ENCODE measurements around the gene PTGES2.

Gene PTGES2

DNA sequence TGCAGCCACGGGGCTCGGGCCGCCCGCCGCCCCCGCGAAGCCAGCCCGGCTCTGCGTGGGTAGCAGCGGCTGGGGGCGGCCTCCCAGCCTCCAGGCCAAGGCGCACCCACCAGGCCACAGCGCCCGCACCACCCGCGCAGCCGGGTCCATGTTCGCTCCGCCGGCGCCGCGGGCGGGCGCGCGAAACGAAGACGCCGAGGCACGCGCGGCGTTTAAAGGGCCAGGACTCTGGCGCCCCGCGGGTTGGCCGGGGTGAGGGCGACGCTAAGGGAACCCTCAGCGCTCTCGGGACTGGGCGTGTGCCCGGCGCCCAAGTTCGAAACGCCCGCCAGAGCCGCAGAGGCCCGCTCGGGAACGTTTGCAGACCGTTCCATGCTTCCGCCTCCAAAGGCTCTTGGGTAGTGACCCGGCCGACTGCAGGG is at the start of gene PTGES2:
Gene PTGES2, minus strand, starts transcription at position 162 of the 422 bp plus-strand sequence. Its CDS starts 12 bp downstream, at position 150.
- peak; percentile 75 for DNase-seq (ENCODE audit: low spot score)

DNA sequence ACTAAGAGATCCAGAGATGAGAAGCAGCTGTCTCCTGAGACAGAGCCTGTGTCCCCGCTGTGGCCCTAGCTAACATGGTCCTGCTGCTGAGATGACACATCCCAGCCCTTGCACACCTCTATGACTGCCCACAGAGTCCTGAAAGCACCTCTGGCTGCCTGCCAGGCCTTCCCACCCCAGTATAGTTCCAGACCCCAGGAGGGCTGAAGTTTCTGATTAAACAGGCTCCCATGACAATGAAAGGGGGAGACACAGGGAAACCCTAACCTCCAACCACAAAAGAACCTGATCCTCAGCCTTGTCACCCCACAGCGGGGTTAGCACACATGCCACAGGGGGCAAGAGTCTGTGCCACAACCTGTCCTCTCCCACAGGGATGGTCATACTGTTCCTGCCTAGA is 48.2 kb upstream of the PTGES2 start:
- DNase-seq (ENCODE audit: low spot score): no peak

DNA sequence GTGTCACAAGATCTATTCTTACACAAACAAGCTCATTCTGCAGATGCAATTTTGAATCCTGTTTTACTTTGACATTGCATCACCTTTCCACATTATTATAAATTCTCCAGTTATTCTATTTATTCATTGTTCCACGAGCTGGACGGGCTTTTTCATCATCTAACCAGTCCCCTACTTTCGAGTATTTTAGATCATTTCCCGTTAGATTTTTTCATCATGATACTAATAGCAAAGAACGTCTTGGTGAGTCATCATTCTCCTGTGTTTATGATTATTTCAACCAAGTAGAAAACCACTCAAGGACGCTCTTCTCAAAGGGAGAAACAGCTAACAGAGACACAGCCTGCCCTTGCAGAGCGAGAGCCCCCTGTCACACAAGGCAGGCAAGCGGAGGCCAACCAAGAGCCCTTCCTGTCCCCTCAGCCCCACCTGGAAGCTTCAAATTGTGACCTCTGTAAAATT is 47.6 kb upstream of the PTGES2 start:
- no peak for DNase-seq (ENCODE audit: low spot score)

DNA sequence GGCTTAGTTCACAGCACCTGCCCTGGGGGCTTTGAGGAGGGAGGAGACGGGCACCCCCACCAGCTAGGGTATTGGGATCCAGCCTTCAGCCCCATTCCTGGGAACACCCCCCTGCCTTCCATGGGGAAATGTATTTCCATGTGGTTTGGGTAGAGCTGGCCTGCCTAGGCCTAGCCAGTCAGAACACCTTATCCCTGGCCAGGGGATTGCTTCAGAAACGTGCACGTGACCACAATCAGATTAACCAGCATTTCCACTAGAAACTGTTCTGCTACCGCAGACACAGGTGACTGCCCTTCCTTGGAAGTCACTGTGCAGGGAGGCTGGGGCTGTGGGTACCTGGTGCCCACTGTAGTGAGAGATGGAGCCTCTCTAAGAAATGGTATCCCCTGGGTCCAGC is 46.5 kb upstream of the PTGES2 start:
- no peak for DNase-seq (ENCODE audit: low spot score)

DNA sequence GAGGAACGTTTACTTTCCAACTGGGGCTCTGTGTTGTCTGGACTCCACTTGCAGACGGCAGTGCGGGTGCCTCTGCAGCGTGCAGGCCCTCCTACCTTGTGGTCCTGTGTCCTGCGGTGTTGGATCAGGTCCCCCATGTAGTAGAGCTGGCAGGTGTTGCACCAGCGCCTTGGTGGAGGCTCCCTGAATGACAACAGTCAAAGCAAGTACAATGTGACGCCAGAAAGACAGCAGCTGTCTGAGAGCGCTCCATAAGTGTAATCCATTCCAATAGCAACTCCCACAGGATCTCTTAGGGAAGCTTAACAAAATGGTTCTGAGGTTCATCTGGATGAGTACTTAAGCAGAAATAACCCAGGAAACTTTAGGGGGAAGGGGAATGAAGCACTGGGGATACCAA is 42.4 kb upstream of the PTGES2 start:
- no peak for DNase-seq (ENCODE audit: low spot score)

DNA sequence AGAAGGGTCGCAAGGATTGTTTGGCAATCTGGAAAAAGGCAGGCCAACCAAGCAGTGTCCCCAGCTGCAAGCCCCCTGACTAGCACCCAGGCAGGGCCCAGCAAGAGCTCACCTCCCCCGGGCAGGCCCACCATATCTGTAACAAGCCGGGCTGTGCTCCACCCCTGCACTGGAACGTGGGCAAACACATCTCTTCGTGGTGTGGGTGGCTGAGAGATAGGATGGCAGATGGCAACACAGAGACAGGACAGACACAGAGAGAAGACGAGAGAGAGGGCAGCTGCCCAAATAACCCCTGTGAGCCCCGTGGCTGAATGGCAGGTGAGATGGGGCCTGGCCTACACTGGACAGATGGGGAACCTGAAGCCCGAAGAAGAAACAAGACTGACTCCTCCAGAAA is 42.0 kb upstream of the PTGES2 start:
- DNase-seq (ENCODE audit: low spot score): no peak

DNA sequence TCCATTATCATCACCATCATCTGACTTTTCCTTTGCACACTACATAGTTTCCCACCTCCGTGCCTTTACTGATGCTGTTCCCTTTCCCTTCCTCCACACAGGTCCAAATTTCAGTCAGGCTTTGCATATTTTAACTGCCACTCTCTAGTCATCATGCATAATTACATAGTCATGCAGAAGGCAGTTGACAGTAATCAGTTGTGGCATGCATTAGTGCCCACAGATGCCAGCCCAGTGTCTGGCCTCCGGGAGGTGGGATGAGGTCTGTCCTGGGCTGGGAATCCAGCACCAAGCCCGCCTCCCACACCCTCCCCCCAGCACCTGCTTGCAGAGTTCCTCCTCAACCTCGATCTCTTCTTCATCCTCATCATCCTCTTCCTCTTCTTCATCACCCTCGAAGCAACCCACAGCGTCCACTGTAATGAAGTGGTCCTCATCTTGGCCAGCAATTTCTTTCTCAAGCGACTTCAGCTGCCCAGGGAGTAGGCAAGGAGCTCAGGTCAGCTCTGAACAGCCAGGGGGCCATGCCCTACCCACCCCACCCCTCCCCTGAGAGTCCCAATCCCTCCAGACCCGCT is 41.3 kb upstream of the PTGES2 start:
- no peak for DNase-seq (ENCODE audit: low spot score)

DNA sequence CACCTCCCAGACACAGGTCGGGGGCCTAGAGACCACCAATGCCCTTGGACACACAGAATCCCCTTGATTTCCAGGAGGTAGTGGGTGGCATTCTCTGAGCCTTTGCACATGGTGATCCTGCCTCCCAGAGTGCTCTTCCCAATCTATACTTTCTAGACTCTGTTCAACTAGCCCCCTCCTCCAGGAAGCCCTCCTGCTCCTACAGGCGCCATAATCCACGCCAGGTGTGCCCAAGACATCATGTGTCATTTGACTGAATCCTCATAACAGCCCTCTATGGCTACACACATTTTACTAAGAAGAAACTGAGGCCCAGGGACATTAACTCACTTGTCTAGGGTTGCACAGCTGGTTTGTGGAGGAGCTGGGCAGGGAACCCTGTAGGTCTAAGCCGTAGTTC is 39.7 kb upstream of the PTGES2 start:
- DNase-seq (ENCODE audit: low spot score): no peak

DNA sequence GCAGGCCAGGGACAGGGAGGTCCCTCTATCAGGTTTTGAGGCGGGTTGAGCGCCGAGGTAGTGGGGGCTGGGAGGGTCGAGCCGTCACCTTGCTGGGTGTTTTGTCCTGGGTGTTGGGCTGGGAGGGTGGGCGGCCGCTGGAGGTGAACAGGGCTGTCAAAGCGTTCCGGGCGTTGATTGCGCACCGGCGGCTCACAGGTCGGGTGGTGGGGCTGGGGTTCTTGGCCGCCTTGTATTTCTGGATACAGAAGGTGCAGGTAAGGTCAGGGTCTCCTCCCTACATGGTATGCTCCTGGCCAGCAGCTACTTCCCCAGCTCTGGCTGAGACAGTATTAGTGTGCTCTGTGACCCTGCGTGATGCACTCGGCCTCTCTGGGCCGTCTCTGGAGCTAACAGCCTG is 38.6 kb upstream of the PTGES2 start:
- no peak for DNase-seq (ENCODE audit: low spot score)

DNA sequence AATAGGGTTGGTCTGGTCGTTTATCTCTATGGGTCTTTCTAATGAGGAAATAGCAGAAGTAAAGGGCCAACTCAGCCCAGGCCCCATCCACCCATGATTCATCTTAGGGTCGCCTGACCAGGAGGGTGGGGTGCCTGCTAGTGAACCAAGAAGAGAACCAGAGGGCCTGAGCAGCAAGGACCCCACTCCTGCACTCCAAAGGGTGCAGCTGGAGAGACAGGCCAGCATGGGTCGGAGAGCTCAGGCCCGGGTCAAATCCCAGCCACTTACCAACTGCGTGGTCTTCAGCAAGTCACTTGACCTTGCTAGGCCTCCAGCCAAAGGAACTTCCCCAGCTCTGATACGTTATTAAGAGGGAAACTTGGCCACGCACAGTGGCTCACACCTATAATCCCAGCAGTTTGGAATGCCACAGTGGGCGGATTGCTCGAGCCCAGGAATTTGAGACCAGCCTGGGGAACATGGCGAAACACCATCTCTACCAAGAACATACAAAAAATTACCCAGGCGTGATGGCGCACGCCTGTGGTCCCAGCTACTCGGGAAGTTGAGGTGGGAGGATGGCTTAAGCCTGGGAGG is 36.9 kb upstream of the PTGES2 start:
- DNase-seq (ENCODE audit: low spot score): no peak

DNA sequence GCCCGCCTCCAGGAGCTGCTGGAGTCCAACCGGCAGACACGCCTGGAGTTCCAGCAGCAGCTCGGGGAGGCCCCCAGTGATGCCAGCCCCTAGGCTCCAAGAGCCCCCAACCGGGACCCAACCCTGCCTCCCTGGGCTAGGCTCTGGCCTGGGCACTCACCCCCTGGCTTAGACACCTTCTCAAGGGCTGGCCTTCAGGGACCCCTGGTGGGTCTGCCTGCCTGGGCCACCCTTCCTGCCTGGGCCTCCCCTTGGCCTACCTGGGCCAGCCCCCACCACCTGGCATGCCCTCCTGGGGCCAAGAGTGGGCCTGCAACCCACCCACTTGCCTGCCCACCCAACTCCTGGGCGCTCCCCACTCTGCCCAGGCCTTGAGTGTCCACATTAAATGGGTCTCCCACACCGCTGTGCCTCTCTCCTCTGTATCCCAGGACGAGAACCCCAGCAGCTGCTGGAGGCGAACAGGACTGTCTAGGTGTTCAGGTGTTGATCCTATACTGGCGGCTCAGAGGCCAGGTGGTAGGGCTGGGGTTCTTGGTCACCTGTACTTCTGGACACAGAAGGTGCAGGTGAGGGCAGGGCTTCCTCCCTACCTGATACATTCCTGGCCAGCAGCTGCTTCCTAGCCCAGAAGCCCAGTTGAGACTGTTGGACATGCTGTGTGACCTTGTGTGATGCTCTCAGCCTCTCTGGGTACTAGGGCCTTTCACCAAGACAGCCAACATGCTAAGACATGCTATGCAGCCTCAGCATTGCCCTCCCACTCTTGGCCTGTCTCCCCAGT is 36.2 kb upstream of the PTGES2 start:
- no peak for DNase-seq (ENCODE audit: low spot score)

DNA sequence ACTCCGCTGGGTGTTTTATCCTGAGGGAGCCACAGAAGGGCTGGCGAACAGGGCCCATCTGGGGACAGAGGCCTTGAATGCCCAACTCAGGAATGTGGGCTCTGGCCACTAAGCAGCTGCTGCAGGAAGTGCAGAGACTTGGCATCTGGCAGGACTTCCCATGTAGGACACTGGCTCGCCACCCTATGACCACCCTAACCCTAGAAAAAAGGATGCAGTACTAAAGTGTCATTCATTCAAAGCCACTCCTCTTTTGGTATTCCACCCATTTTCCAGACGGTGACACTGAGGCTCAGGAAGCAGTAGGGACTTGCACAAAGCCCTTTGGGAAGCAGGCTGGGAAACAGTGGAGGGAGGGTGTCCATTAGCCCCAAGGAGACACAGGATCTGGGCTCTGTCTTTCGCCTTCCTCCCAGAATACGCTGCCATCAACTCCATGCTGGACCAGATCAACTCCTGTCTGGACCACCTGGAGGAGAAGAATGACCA is 35.5 kb upstream of the PTGES2 start:
- no peak for DNase-seq (ENCODE audit: low spot score)

DNA sequence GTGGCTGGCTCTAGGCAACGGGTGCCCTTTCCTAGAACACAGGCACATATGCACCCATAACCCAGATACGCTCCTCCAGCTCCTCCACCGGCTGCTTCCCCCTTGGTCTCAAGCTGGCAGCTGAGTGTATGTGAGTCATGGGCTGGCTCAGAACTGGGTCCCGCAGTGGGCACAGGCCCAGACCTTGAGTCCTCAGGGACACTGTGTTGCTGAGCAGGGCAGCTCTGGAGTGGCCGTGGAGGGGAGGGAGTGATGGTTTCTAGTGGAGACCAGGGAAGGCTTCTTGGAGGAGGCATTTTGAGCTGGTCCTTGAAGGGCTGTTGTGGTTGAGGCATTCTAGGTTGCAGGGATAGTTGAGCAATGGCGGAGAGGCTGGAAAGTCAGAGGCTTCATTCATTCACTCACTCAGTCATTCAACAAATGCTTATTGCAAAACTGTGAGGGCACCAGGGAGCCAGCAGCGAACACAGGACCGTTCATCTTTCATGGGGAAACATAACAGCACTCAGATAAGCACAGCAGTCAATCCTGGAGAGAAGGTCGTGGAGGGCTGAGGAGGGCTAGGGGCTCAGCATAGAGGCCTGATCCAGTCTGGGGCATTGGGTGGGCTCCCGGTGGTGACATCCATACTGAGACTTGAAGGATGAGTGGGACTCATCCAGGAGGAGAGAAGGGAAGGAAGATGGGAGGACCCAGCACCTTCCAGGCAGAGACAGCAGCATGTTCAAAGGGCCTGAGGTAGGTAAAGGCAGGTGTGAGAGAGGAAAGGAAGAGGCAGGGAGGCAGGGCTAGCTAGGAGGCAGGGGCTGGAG is 34.9 kb upstream of the PTGES2 start:
- no peak for DNase-seq (ENCODE audit: low spot score)

DNA sequence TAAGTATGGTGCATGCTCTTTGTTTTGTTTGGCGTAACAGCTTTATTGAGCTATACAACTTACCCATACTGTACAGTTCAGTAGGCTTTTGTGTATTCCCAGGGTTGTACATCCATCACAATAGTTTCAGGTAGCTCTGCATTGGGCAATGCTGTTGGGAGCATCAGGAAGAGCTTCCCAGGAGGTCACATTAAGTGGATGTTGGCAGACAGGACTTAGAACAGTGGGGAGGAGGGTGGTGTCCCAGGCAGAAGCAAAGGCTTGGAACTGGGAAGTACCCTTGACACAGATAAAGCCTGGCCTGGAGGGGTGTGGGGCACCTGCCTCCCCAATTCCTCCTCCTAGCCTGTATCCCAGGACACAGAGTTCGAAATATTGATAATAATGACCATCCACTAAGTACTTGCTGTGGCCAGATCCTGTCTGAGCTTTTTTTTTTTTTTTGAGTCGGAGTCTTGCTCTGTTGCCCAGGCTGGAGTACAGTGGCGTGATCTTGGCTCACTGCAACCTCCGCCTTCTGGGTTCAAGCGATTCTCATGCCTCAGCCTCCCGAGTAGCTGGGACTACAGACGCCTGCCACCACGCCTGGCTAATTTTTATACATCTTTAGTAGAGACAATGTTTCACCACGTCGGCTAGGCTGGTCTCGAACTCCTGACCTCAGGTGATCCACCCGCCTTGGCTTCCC is 33.8 kb upstream of the PTGES2 start:
- DNase-seq (ENCODE audit: low spot score): no peak

DNA sequence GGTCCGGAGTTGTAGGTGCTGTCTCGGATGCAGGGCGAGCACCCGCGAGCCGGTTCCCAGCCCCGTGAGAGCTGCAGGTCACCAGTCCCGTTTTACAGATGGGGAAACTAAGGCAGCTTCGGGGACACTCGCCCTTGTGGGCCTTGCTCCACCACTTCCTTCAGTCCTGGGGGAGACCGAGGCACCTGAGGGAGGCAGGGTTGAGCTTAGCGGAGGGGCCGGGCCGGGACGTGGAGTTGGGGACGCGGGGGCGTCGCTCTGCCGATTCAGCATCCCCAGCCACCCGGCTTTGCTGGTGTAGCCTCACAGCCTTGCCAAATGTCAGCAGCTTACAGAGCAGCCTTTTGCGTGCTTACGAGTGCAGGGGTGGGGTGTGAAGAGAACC is 33.1 kb upstream of the PTGES2 start:
- peak; percentile 51 for DNase-seq (ENCODE audit: low spot score)

DNA sequence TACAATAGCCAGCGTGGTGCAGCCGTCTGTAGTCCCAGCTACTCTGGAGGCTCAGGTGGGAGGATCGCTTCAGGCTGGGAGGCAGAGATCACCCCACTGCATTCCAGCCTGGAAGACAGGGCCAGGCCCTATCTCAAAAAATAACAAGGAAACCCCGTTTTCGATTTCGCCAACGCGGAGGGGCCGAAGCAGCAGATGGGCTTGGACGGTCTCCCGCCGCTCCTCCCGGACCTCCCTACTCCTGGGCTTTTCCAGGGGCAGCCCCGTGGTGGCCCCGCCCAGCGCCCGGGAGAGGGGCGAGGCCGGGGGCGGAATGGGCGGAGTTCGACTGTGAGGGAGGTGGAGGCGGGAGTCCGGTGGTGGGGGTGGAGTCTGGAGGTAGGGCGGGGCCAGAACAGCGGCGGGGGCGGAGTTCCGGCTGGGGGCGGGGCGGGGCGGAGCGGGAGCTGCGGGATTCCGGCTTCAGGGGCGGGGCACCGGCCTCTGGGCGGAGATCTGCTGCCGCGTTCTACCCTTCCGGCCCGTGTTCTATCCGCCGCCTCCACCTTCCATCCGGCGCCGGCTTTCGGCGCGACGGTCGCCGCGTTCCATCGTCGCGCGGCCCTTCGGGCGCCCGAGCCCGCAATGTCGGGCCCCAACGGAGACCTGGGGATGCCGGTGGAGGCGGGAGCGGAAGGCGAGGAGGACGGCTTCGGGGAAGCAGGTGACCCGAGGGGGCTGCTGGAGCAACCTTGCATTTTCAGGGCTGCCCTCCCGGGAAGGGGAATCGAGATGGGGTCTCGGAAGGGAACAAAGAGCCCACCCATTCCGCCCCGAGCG is 32.5 kb upstream of the PTGES2 start, which contains the start of gene BBLN:
Gene BBLN, plus strand, starts transcription at position 482 of the 819 bp plus-strand sequence. Its CDS starts 143 bp downstream, at position 625.
- peak; percentile 98 for DNase-seq (ENCODE audit: low spot score)

DNA sequence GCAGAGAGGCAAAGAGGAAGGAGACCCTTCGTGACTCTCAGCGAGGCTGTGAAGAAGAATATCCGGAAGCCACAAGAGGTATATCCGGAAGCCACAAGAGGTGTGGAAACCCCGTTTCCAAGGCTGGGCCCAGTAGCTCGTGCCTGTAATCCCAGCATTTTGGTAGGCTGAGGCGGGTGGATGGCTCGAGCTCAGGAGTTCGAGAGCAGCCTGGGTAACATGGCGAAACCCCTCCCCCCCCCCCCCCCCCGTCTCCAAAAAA is 31.9 kb upstream of the PTGES2 start:
- peak; percentile 25 for DNase-seq (ENCODE audit: low spot score)

DNA sequence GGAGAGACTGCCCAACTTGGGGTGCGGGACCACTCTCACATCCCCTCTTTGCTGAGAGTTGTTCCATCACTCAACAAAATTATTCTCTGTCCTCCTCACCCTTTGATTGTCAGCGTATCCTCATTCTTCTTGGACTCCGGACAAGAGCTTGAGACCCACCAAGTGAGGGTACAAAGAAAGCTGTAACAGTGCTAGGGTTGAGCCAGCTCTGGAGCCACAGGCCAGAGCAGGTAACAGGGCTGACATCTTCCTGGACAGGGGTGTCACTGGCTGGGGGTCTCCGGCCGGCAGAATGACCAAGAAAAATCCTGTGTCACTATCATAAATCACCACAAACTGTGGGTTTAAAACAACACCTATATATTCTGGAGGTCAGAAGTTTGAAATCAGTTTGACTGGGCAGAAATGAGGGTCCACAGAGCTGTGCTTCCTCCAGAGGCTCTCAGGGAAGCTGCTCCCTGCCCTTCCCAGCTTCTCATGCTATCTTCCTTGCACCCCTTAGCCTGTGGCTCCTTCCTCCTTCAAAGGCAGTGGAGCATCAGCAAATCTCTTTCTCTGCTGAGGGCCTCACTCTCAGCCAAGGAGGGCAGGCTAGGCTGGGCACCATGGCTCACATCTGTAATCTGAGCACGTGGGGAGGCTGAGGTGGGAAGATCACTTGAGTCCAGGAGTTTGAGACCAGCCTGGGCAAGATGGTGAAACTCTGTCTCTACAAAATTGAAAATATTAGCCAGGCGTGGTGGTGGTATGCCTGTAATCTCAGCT is 28.4 kb upstream of the PTGES2 start:
- no peak for DNase-seq (ENCODE audit: low spot score)

DNA sequence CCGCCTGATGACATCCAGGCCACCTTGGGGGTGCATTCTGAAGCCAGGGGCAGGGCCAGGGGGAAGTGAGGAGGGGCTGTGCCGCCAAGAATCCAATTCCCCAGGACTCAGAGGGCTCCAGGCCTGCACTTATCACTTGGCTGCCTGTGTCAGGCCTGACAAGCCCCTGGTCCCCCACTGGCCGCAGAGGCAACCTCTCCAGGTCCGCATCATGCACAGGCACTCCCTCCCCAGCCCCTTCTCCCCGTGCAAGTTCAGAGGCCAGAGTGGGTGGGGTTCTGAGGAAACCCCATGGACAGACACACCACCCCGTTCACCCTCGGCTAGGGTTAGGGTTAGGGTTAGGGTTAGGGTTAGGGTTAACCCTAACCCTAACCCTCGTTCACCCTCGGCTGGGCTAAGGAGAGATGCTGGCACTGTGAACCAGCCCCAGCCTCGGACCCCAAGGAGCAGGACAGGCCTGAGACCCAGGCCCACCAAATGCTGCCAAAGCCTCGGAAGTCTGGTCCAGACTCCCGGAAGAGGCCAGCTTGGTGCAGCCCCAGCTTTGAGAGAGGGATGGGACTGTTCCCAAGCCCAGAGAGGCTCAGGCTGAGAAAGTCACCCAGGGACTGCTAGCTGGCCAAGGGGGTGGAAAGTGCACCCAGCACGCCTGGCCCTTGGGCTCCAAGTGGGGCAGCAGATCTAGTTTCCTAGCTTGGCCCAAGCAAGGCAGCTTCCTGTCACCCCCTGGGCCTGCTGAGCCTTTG is 26.6 kb upstream of the PTGES2 start:
- DNase-seq (ENCODE audit: low spot score): no peak

All from germinal center (tissue), 1 donor.